GM12878 (cell line): ENCODE results near the gene IRGC. TPM values are rescaled to one million over a fixed set of nuclear protein-coding genes. Genes with fewer than 3 reads are reported as not detected.

Experiments used
- ATAC-seq: fragments of 200-7000 bp; cut with Tn5 transposase; 3 replicates; pipeline ENCODE4 v1.9.1; 2020; ENCODE audit warnings: mild to moderate bottlenecking, moderate library complexity
- BruUV-seq: library from RNA; stranded (reverse); fragments of 400-500 nt; replicated peaks from 2 replicates; lab custom pipeline; 2021; lab: Mats Ljungman, UMichigan
- CTCF ChIA-PET: fragments of 300-600 bp; sonication (Branson Sonifier 250); formaldehyde crosslinking; extraction: SDS; loops from one replicate; lab custom pipeline; 2021; ENCODE audit warnings: inconsistent platforms; lab: Yijun Ruan, JAX
- POLR2A ChIA-PET: fragments of 350-600 bp; formaldehyde crosslinking; extraction: SDS; loops from one replicate; lab custom pipeline; 2021; ENCODE audit warnings: inconsistent platforms; lab: Charles Lee
- RAD21 ChIA-PET: fragments of 300-600 bp; sonication (Branson Sonifier 250); formaldehyde crosslinking; loops from one replicate; lab custom pipeline; 2023; ENCODE audit warnings: antibody characterized with exemption; ENCODE audit not compliant: unreplicated experiment; lab: Charles Lee
- SMC1A ChIA-PET: fragments of 300-600 bp; sonication (Branson Sonifier 250); formaldehyde crosslinking; loops from one replicate; lab custom pipeline; 2023; ENCODE audit not compliant: unreplicated experiment, uncharacterized antibody; lab: Charles Lee
- DNase-seq: peaks from one replicate; pipeline ENCODE4 v3.0.0-alpha.2; 2011; ENCODE audit warnings: low read depth, low spot score
- FAIRE-seq: peaks from 3 replicates; lab custom pipeline; 2011; peaks lifted over from hg19 to GRCh38; lab: Jason Lieb, UNC
- H2AFZ ChIP-seq: 2 replicates; pipeline ENCODE4 v1.6.0; 2011; ENCODE audit warnings: low read depth, low read length, control low read depth; ENCODE audit not compliant: control insufficient read depth
- H3K27ac ChIP-seq: 2 replicates; pipeline ENCODE4 v1.5.1; 2011; ENCODE audit warnings: control low read depth; ENCODE audit not compliant: control insufficient read depth, insufficient read depth
- H3K27me3 ChIP-seq, 2 experiments: replicated peaks in 1 of 2; 2 replicates each; pipeline versions ENCODE4 v1.6.0 to v1.6.1; 2011; ENCODE audit warnings: low read length in 1 of 2; ENCODE audit not compliant: control insufficient read depth in 2 of 2, insufficient read depth in 2 of 2
- H3K36me3 ChIP-seq, 2 experiments: 2 replicates each; pipeline ENCODE4 v1.5.1; 2011; ENCODE audit warnings: low read length in 1 of 2; ENCODE audit not compliant: control insufficient read depth in 2 of 2, insufficient read depth in 2 of 2
- H3K4me1 ChIP-seq: 2 replicates; pipeline ENCODE4 v1.6.1; 2011; ENCODE audit warnings: mild to moderate bottlenecking, low read length, moderate library complexity, mixed read lengths; ENCODE audit not compliant: control insufficient read depth, insufficient read depth
- H3K4me2 ChIP-seq: 2 replicates; pipeline ENCODE4 v1.6.0; 2011; ENCODE audit warnings: control low read depth; ENCODE audit not compliant: control insufficient read depth, insufficient read depth
- H3K4me3 ChIP-seq: fragments of 200-600 bp; sonication (generic); 2 replicates; pipeline ENCODE4 v1.5.1; 2016
- H3K79me2 ChIP-seq: 2 replicates; pipeline ENCODE4 v1.6.0; 2011; ENCODE audit warnings: low read length; ENCODE audit not compliant: control insufficient read depth, insufficient read depth
- H3K9ac ChIP-seq: 2 replicates; pipeline ENCODE4 v1.8.0; 2011; ENCODE audit warnings: low read length, control low read depth, mixed read lengths; ENCODE audit not compliant: control insufficient read depth, insufficient read depth
- H3K9me3 ChIP-seq: replicated peaks from 3 replicates; pipeline ENCODE4 v1.5.1; 2011; ENCODE audit warnings: mild to moderate bottlenecking, low read length; ENCODE audit not compliant: control insufficient read depth, insufficient read depth
- H4K20me1 ChIP-seq: 2 replicates; pipeline ENCODE4 v1.6.0; 2011; ENCODE audit not compliant: control insufficient read depth, insufficient read depth
- BHLHE40 ChIP-seq, 2 experiments: fragments of 450-650 bp in 1 of 2; IDR thresholded peaks; 2 replicates each; pipeline ENCODE4 v1.6.1; 2011 to 2017; ENCODE audit warnings: low read depth in 2 of 2, borderline replicate concordance in 1 of 2, improper control_type of control experiment in 1 of 2, low read length in 1 of 2, mild to moderate bottlenecking in 1 of 2
- BRCA1 ChIP-seq: IDR thresholded peaks from 2 replicates; pipeline ENCODE4 v1.6.1; 2011; ENCODE audit warnings: low read depth, low read length, improper control_type of control experiment
- CUX1 ChIP-seq: IDR thresholded peaks from 2 replicates; pipeline ENCODE4 v1.6.1; 2012; ENCODE audit warnings: improper control_type of control experiment, low read depth, low read length; ENCODE audit not compliant: insufficient replicate concordance
- GABPA ChIP-seq: IDR thresholded peaks from 2 replicates; pipeline ENCODE4 v1.6.1; 2014; ENCODE audit warnings: antibody characterized with exemption, low read depth, mild to moderate bottlenecking, inconsistent platforms
- NBN ChIP-seq: fragments of 450-650 bp; IDR thresholded peaks from 2 replicates; pipeline ENCODE4 v1.6.1; 2016
- NFYA ChIP-seq: IDR thresholded peaks from 2 replicates; pipeline ENCODE4 v1.6.1; 2011; ENCODE audit warnings: low read depth, mild to moderate bottlenecking, low read length, improper control_type of control experiment, borderline replicate concordance
- ZBTB11 ChIP-seq: fragments of 450-650 bp; formaldehyde crosslinking; IDR thresholded peaks from 2 replicates; pipeline ENCODE4 v1.5.0; 2022; ENCODE audit warnings: mild to moderate bottlenecking, missing genetic modification characterization
- ZBTB40 ChIP-seq: fragments of 450-650 bp; IDR thresholded peaks from 2 replicates; pipeline ENCODE4 v1.6.1; 2016; ENCODE audit warnings: mild to moderate bottlenecking, moderate library complexity, borderline replicate concordance
- WGBS: methylation state at CpG from one replicate; pipeline ENCODE4 v1.1.6; 2016; ENCODE audit warnings: low lambda C conversion rate; ENCODE audit not compliant: insufficient replicate concordance, insufficient coverage; ENCODE audit errors: missing lambda C conversion rate; 5-methylcytosine and 5-hydroxymethylcytosine counted together
- in situ Hi-C: fragments of 300-500 bp; cut with MboI; formaldehyde crosslinking; loops from 9 replicates; pipeline ENCODE4 v1.14.3; 2018; ENCODE audit warnings: mixed read lengths
- intact Hi-C: fragments of 100-400 bp; cut with micrococcal nuclease; formaldehyde crosslinking; loops from one replicate; pipeline ENCODE4 v1.14.2; 2022; ENCODE audit not compliant: unreplicated experiment
- polyA plus RNA-seq, 11 experiments: library from polyadenylated mRNA; depleted of rRNA in 4 of 11; unstranded in 6 of 11; stranded (reverse) in 5 of 11; fragments of >200 nt; fragmentation: Nextera tagmentation in 4 of 11; fragmentation: Illumina TruSeq in 1 of 11; extraction: Ambion mirVana in 4 of 11; extraction: Trizol in 1 of 11; gene quantifications; 1 replicate in 1 of 11; 2 replicates in 10 of 11; pipeline versions ENCODE4 v1.2.1 to v1.2.3, GENCODE V29; 2011 to 2016; ENCODE audit warnings: inconsistent platforms in 2 of 11, missing spikeins in 2 of 11, low read depth in 1 of 11
- total RNA-seq, 4 experiments: library from RNA; depleted of rRNA in 3 of 4; stranded (reverse); fragments of >200 nt in 3 of 4; fragmentation: Illumina TruSeq in 1 of 4; extraction: Trizol in 1 of 4; gene quantifications; 2 replicates each; pipeline versions ENCODE4 v1.2.1 to v1.2.3, GENCODE V29; 2013 to 2021

IRGC gene
- total and polyA plus RNA-seq, 10 of the 15 experiments (the other 5 are each of a cell fraction or from before 2014, with no cell fraction given) = 0.04 TPM; not detected in 9

GRCh38 chr19:43695985-43696704, 19.7 kb upstream of the IRGC start:
- ChIA-PET POLR2A (interaction anchor here (0.6 kb wide), 2 partner anchors 29 to 261 kb away, joined by 3 to 4 read pairs; no protein-coding TSS in a partner anchor), CTCF (interaction anchor here (0.9 kb wide), 1 partner anchor 28 kb away, joined by 4 read pairs; no protein-coding TSS in a partner anchor), SMC1A (no interaction called here), RAD21 (interaction anchor here (1.0 kb wide), 1 partner anchor 28 kb away, joined by 3 read pairs; no protein-coding TSS in a partner anchor)
- H3K4me1 ChIP-seq = peaks cover 8% of the 10 kb centered on the region
- no peak for FAIRE-seq
- no peaks in the 10 kb centered on the region for H3K79me2 ChIP-seq
- no peaks in the 10 kb centered on the region for H3K36me3 ChIP-seq
- BruUV-seq = no TSS peak
- H3K9ac ChIP-seq = no peak overlapping the region
- H3K9me3 ChIP-seq = peaks cover 8% of the 10 kb centered on the region; the same call in 2 of the 3 replicates
- no peaks in the 10 kb centered on the region; a peak in 1 of 4 replicates for H3K27me3 ChIP-seq
- no peak overlapping the region for H3K4me3 ChIP-seq
- no peak overlapping the region for H2AFZ ChIP-seq
- in situ Hi-C loops (no loop called here), intact Hi-C loops (no loop called here)
- no peak for ATAC-seq
- no peak for DNase-seq
- no peaks in the 10 kb centered on the region for H4K20me1 ChIP-seq
- H3K27ac ChIP-seq = no peak overlapping the region
- 78% methylated on average over 6 of the region's 6 CpGs for WGBS
- no peak overlapping the region for H3K4me2 ChIP-seq
- no peak for TF ChIP-seq NFYA
- TF ChIP-seq CUX1 = no peak
- no peak for TF ChIP-seq GABPA
- TF ChIP-seq ZBTB11 (CRISPR knock-in tag) = no peak
- no peak for TF ChIP-seq BHLHE40 (IDR thresholded peaks at IDR 0.05; ENCODE audit: borderline replicate concordance in 1 of 2, low read depth in 2 of 2, low read length in 1 of 2)
- no peak for TF ChIP-seq NBN
- no peak for TF ChIP-seq BRCA1
- no peak for TF ChIP-seq ZBTB40
